ENCODE data around the gene EXT2. TPM values are rescaled to one million over a fixed set of nuclear protein-coding genes. Genes with fewer than 3 reads are reported as not detected.

The EXT2 gene
- total and polyA plus RNA-seq, 7 donors: 11.0 to 23.5 (median 21.4) TPM

- Histone ChIP-seq H3K9me3 (no peaks in the 10 kb centered on the region), H3K36me3 (ENCODE audit: insufficient read depth in 1 of 2, low read depth in 1 of 2) (no peaks in the 10 kb centered on the region), H3K27ac (no peak overlapping the region), H3K27me3 (ENCODE audit: insufficient read depth in 3 of 3, low read length in 2 of 3) (no peaks in the 10 kb centered on the region), H3K4me3 (no peak overlapping the region), H3K4me1 (no peaks in the 10 kb centered on the region)
- 86 to 96% (median 94%) methylated on average over 1 of the region's 1 CpG for WGBS, 3 donors
- no peak for ATAC-seq
- no peak for TF ChIP-seq CTCF (IDR thresholded peaks at IDR 0.05)
- no peak for DNase-seq
- intact Hi-C loops (cut with DNase I): no loop called here
These were observed 64.6 kb downstream of the EXT2 start for GRCh38 chr11:44159848-44160721.

GRCh38 chr11:44162004-44162403 lies 66.5 kb downstream of the EXT2 start:
- Histone ChIP-seq H3K9me3 (no peaks in the 10 kb centered on the region), H3K4me1 (peaks cover 7% of the 10 kb centered on the region), H3K27me3 (ENCODE audit: insufficient read depth in 3 of 3, low read length in 2 of 3) (no peaks in the 10 kb centered on the region), H3K4me3 (no peak overlapping the region), H3K27ac (no peak overlapping the region), H3K36me3 (ENCODE audit: insufficient read depth in 1 of 2, low read depth in 1 of 2) (no peaks in the 10 kb centered on the region)
- ATAC-seq (no peak), DNase-seq (no peak)
- TF ChIP-seq CTCF (IDR thresholded peaks at IDR 0.05): no peak
- WGBS, 3 donors: 55 to 79% (median 56%) methylated on average over 1 of the region's 1 CpG
- intact Hi-C loops (cut with DNase I): no loop called here

- peaks cover 7% of the 10 kb centered on the region for H3K4me1 ChIP-seq
- no peak for DNase-seq
- intact Hi-C loops (cut with DNase I): no loop called here
- H3K36me3 ChIP-seq (ENCODE audit: insufficient read depth in 1 of 2, low read depth in 1 of 2): no peaks in the 10 kb centered on the region
- 95 to 99% (median 97%) methylated on average over 2 of the region's 2 CpGs for WGBS, 3 donors
- H3K27me3 ChIP-seq (ENCODE audit: insufficient read depth in 3 of 3, low read length in 2 of 3): no peaks in the 10 kb centered on the region
- H3K9me3 ChIP-seq: no peaks in the 10 kb centered on the region
- no peak for TF ChIP-seq CTCF (IDR thresholded peaks at IDR 0.05)
- no peak overlapping the region for H3K27ac ChIP-seq
- no peak overlapping the region for H3K4me3 ChIP-seq
- ATAC-seq: no peak
These were observed 67.2 kb downstream of the EXT2 start for GRCh38 chr11:44162662-44163061.

GRCh38 chr11:44165432-44165831 lies 70.0 kb downstream of the EXT2 start:
- Histone ChIP-seq H3K27ac (no peak overlapping the region), H3K27me3 (ENCODE audit: insufficient read depth in 3 of 3, low read length in 2 of 3) (no peaks in the 10 kb centered on the region), H3K36me3 (ENCODE audit: insufficient read depth in 1 of 2, low read depth in 1 of 2) (no peaks in the 10 kb centered on the region), H3K4me1 (peaks cover 7% of the 10 kb centered on the region), H3K9me3 (no peaks in the 10 kb centered on the region), H3K4me3 (no peak overlapping the region)
- intact Hi-C loops (cut with DNase I): no loop called here
- ATAC-seq (no peak), DNase-seq (no peak)
- WGBS, 3 donors: 82 to 89% (median 84%) methylated on average over 1 of the region's 1 CpG
- TF ChIP-seq CTCF (IDR thresholded peaks at IDR 0.05): no peak

Measured in psoas muscle (tissue), 8 donors.